ENCODE results near the gene ABCA10. TPM values are rescaled to one million over a fixed set of nuclear protein-coding genes. Genes with fewer than 3 reads are reported as not detected.

The ABCA10 gene
- total and polyA plus RNA-seq, 2 donors (not counting 1 experiment from before 2014, with no cell fraction given), result 0.55 to 1.9 TPM

DNA sequence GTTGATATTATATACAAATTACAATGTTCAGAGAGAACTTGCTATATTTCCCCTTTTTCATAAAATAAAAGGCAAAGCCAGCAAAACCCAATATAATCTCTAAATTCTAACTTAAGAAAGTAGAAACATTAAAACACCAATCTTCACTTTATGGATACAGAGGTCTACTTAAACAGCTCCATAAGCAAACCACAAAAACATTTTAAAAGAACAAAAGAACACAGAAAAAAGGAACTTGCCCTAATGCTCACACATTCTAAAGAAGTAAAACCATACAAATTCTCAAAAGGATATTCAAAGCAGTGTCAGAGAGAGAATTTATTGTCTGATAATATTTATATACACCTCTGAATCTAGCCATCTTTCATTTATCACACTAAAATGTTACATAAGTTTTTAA lies 606 bp downstream of the ABCA10 start:
- Histone ChIP-seq H4K20me1 (ENCODE audit: control insufficient read depth, insufficient read depth, low read length, poor library complexity, severe bottlenecking) (no peaks in the 10 kb centered on the region), H3K79me2 (ENCODE audit: control insufficient read depth, insufficient read depth, low read length) (no peaks in the 10 kb centered on the region), H3K9ac (ENCODE audit: low read length) (no peak overlapping the region), H3K36me3 (replicated peaks in 1 of 2; ENCODE audit: control extremely low read depth in 1 of 2, control insufficient read depth in 1 of 2, extremely low read depth in 1 of 2, insufficient read depth in 2 of 2, low read length in 1 of 2) (no peaks in the 10 kb centered on the region), H3K27ac (ENCODE audit: low read length in 2 of 2) (peak overlapping the region in 1 of 2 donors; percentile 58), H3K4me2 (replicated peaks; ENCODE audit: low read depth, low read length, poor library complexity, severe bottlenecking) (peak overlapping the region; percentile 17), H3K4me1 (ENCODE audit: control insufficient read depth in 2 of 2, insufficient read depth in 2 of 2, low read length in 2 of 2) (peaks cover 5 to 19% of the 10 kb centered on the region in 2 donors), H3K9me3 (ENCODE audit: control extremely low read depth in 1 of 3, control insufficient read depth in 2 of 3, insufficient read depth in 1 of 3, low read length in 2 of 3) (peaks cover 0 to 10% (median 1%) of the 10 kb centered on the region in 3 donors), H3K27me3 (replicated peaks in 1 of 4; ENCODE audit: control extremely low read depth in 1 of 4, control insufficient read depth in 3 of 4, insufficient read depth in 4 of 4, low read length in 3 of 4) (no peaks in the 10 kb centered on the region), H3K4me3 (ENCODE audit: control extremely low read depth in 1 of 5, extremely low read depth in 1 of 5, insufficient read depth in 1 of 5, low read depth in 2 of 5, low read length in 4 of 5) (no peak overlapping the region), H2AFZ (ENCODE audit: insufficient read depth, low read depth, low read length, poor library complexity, severe bottlenecking) (no peak overlapping the region)
- no peak for ATAC-seq (ENCODE audit: low read depth)
- TF ChIP-seq, protein P1, sequence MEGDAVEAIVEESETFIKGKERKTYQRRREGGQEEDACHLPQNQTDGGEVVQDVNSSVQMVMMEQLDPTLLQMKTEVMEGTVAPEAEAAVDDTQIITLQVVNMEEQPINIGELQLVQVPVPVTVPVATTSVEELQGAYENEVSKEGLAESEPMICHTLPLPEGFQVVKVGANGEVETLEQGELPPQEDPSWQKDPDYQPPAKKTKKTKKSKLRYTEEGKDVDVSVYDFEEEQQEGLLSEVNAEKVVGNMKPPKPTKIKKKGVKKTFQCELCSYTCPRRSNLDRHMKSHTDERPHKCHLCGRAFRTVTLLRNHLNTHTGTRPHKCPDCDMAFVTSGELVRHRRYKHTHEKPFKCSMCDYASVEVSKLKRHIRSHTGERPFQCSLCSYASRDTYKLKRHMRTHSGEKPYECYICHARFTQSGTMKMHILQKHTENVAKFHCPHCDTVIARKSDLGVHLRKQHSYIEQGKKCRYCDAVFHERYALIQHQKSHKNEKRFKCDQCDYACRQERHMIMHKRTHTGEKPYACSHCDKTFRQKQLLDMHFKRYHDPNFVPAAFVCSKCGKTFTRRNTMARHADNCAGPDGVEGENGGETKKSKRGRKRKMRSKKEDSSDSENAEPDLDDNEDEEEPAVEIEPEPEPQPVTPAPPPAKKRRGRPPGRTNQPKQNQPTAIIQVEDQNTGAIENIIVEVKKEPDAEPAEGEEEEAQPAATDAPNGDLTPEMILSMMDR (IDR thresholded peaks at IDR 0.05), result no peak
- no peak for TF ChIP-seq EZH2 (IDR thresholded peaks at IDR 0.05; ENCODE audit: borderline replicate concordance, insufficient read depth, low read depth, low read length, poor library complexity, severe bottlenecking)
- H3K9me3 Mint-ChIP-seq (ENCODE audit: insufficient read depth), result peaks cover 8% of the 10 kb centered on the region
- CTCF ChIA-PET, result interaction anchor here (1.3 kb wide), 2 partner anchors 433 to 452 kb away, joined by 3 to 4 read pairs; no protein-coding TSS in a partner anchor
- H3K27me3 Mint-ChIP-seq, result no peaks in the 10 kb centered on the region
- POLR2A ChIA-PET, result no interaction called here
- DNase-seq, result no peak
- H3K27ac Mint-ChIP-seq, result no peak overlapping the region
- H3K4me3 Mint-ChIP-seq, result no peak overlapping the region
- peaks cover 16% of the 10 kb centered on the region for H3K4me1 Mint-ChIP-seq
- intact Hi-C loops (cut with micrococcal nuclease), result no loop called here

DNA sequence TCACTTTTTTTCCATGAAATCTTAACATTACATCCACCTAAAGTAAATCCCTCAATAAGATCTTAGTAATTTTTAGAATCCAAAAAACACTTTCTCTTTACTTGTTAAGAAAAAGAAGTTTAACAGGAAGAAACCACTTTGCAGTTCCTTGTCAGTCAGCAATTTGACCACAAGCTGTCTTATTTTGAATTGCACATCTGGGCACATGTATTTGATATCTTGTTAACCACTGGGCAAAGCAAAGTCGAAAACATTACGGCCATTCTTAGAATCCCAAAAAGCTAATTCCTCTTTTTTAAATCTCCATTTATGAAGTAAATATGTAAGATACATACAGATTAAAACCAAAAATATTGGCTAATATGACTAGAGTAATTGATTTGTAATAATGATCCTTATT lies 1.1 kb downstream of the ABCA10 start:
- H3K27me3 Mint-ChIP-seq, result no peaks in the 10 kb centered on the region
- no peak overlapping the region for H3K27ac Mint-ChIP-seq
- H3K27me3 ChIP-seq (replicated peaks in 1 of 4; ENCODE audit: control extremely low read depth in 1 of 4, control insufficient read depth in 3 of 4, insufficient read depth in 4 of 4, low read length in 3 of 4), result no peaks in the 10 kb centered on the region
- no CpG with 5 or more reads among the region's 2 CpGs for WGBS (ENCODE audit: insufficient coverage)
- H3K4me3 Mint-ChIP-seq, result no peak overlapping the region
- H3K36me3 ChIP-seq (replicated peaks in 1 of 2; ENCODE audit: control extremely low read depth in 1 of 2, control insufficient read depth in 1 of 2, extremely low read depth in 1 of 2, insufficient read depth in 2 of 2, low read length in 1 of 2), result no peaks in the 10 kb centered on the region
- no peaks in the 10 kb centered on the region for H4K20me1 ChIP-seq (ENCODE audit: control insufficient read depth, insufficient read depth, low read length, poor library complexity, severe bottlenecking)
- H3K4me3 ChIP-seq (ENCODE audit: control extremely low read depth in 1 of 5, extremely low read depth in 1 of 5, insufficient read depth in 1 of 5, low read depth in 2 of 5, low read length in 4 of 5), result no peak overlapping the region
- ChIA-PET CTCF (interaction anchor here (1.3 kb wide), 2 partner anchors 433 to 452 kb away, joined by 3 to 4 read pairs; no protein-coding TSS in a partner anchor), POLR2A (no interaction called here)
- intact Hi-C loops (cut with micrococcal nuclease), result no loop called here
- peaks cover 18% of the 10 kb centered on the region for H3K4me1 Mint-ChIP-seq
- H3K79me2 ChIP-seq (ENCODE audit: control insufficient read depth, insufficient read depth, low read length), result no peaks in the 10 kb centered on the region
- peak overlapping the region in 1 of 2 donors; percentile 58 for H3K27ac ChIP-seq (ENCODE audit: low read length in 2 of 2)
- no peak for TF ChIP-seq EZH2 (IDR thresholded peaks at IDR 0.05; ENCODE audit: borderline replicate concordance, insufficient read depth, low read depth, low read length, poor library complexity, severe bottlenecking)
- TF ChIP-seq, protein P1 (IDR thresholded peaks at IDR 0.05), result no peak
- H3K9me3 ChIP-seq (ENCODE audit: control extremely low read depth in 1 of 3, control insufficient read depth in 2 of 3, insufficient read depth in 1 of 3, low read length in 2 of 3), result peaks cover 0 to 5% (median 1%) of the 10 kb centered on the region in 3 donors
- H3K4me2 ChIP-seq (replicated peaks; ENCODE audit: low read depth, low read length, poor library complexity, severe bottlenecking), result peak overlapping the region; percentile 17
- DNase-seq (no peak), ATAC-seq (ENCODE audit: low read depth) (no peak)
- peaks cover 4% of the 10 kb centered on the region for H3K9me3 Mint-ChIP-seq (ENCODE audit: insufficient read depth)
- no peak overlapping the region for H2AFZ ChIP-seq (ENCODE audit: insufficient read depth, low read depth, low read length, poor library complexity, severe bottlenecking)
- H3K9ac ChIP-seq (ENCODE audit: low read length), result no peak overlapping the region
- H3K4me1 ChIP-seq (ENCODE audit: control insufficient read depth in 2 of 2, insufficient read depth in 2 of 2, low read length in 2 of 2), result peaks cover 5 to 19% of the 10 kb centered on the region in 2 donors
